D721Med (cell line): ENCODE results near the gene KCNMB3.
"Not testable (repeated sequence)": the region's sequence is repeated elsewhere in the genome, so short reads cannot be mapped to it uniquely, and the experiment has no call there.

Experiments
- DNase-seq: peaks from one replicate; pipeline ENCODE4 v3.0.0; 2011; ENCODE audit warnings: low spot score; ENCODE audit not compliant: insufficient read length
- FAIRE-seq: peaks from 2 replicates; lab custom pipeline; 2011; peaks lifted over from hg19 to GRCh38; lab: Jason Lieb, UNC
- TF ChIP-seq, protein P1 (sequence below): IDR thresholded peaks from 2 replicates; pipeline ENCODE4 v1.5.1; 2012; ENCODE audit warnings: mild to moderate bottlenecking, control low read depth; ENCODE audit not compliant: insufficient read depth; ENCODE audit errors: missing control alignments

Gene KCNMB3

DNA sequence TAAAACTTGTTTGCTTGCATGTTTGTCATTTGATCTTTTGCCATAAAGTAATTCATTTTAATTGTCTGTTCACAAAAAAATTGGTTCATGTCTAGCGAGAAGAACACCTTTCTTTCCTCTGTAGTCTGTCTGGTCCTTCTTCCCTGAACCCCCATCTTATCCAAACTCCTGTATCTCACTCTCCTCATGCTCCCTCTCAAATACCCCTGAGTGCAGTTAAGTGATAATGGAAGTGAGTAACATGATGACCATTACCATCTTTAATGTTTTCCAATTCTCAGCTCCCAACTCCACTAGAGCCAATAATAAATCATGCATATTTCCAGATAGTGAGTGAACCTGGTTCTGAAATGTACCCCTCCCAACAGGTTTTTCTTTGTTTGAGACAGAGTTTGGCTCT is 14.2 kb upstream of the KCNMB3 start:
- FAIRE-seq (no peak), DNase-seq (no peak)
- TF ChIP-seq, protein P1, sequence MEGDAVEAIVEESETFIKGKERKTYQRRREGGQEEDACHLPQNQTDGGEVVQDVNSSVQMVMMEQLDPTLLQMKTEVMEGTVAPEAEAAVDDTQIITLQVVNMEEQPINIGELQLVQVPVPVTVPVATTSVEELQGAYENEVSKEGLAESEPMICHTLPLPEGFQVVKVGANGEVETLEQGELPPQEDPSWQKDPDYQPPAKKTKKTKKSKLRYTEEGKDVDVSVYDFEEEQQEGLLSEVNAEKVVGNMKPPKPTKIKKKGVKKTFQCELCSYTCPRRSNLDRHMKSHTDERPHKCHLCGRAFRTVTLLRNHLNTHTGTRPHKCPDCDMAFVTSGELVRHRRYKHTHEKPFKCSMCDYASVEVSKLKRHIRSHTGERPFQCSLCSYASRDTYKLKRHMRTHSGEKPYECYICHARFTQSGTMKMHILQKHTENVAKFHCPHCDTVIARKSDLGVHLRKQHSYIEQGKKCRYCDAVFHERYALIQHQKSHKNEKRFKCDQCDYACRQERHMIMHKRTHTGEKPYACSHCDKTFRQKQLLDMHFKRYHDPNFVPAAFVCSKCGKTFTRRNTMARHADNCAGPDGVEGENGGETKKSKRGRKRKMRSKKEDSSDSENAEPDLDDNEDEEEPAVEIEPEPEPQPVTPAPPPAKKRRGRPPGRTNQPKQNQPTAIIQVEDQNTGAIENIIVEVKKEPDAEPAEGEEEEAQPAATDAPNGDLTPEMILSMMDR = no peak

DNA sequence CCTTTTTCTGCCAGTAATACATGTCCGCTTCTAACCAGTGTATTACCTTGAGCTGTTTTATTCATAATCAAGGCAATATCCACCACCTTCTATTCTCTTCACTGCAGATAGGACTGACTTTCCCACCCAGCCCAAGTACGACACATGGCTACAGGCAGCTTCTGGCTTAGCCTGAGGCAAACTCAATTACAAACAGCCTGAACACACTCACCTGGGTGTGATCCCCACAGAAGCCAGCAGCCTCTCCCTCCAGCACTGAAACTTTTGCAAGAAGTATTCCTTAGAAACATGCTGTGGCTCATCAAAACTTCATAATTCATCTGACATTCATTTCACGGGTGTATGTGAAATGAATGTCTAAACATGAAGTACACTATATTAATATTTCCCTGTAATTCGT is 13.5 kb upstream of the KCNMB3 start:
- no peak for DNase-seq
- TF ChIP-seq, protein P1 = no peak
- no peak for FAIRE-seq

DNA sequence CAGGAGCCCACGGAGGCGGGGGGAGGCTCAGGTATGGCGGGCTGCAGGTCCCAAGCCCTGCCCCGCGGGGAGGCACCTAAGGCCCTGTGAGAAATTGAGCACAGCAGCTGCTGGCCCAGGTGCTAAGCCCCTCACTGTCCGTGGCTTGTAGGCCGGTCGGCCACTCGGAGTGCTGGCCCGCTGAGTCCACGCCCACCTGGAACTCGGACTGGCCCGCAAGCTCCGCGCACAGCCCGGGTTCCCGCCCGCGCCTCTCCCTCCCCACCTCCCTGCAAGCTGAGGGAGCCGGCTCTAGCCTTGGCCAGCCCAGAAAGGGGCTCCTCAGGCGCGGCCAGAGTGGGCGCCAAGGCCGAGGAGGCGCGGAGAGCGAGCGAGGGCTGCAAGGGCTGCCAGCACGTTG is 12.2 kb upstream of the KCNMB3 start:
- DNase-seq = no peak
- TF ChIP-seq, protein P1 = no peak
- FAIRE-seq = no peak

DNA sequence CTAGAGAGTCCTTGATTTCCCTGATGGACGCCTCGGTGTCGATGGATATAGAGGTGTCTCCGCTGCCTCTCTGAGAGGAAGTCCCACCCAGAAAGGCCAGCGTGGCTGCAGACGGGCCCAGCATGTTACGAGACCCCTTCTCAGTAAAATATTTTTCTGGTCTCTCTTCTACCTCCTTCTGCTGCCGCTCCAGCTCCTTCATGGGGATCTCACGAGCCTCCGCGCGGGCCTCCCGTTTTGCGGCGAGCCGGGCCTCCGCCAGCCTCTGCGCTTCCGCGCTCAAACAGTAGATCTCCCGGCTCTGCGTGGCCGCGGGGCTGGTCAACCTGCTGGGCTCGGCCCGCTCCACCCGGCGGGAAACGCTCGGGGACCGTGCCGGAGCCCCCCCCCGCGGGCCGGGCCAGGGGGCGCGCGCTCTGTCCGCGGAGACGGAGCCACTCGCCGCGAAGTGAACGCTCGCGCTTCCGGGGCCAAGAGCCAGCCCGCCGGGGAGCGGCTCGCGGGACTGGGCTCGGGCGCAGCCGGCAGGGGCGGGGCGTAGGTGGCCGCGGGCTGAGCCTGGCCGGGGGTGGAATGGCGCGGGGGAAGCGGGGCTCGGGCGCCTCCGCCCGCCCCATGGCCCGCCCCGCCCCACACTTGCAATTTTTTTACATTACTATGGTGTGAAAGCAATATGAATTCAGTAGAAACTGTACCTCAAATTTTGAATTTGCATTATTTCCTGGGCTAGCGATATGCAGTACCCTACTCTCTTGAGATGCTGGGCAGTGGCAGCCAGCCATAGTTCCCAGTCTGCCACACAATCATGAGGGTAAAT is 10.2 kb upstream of the KCNMB3 start:
- DNase-seq (no peak), FAIRE-seq (no peak)
- TF ChIP-seq, protein P1 = no peak

DNA sequence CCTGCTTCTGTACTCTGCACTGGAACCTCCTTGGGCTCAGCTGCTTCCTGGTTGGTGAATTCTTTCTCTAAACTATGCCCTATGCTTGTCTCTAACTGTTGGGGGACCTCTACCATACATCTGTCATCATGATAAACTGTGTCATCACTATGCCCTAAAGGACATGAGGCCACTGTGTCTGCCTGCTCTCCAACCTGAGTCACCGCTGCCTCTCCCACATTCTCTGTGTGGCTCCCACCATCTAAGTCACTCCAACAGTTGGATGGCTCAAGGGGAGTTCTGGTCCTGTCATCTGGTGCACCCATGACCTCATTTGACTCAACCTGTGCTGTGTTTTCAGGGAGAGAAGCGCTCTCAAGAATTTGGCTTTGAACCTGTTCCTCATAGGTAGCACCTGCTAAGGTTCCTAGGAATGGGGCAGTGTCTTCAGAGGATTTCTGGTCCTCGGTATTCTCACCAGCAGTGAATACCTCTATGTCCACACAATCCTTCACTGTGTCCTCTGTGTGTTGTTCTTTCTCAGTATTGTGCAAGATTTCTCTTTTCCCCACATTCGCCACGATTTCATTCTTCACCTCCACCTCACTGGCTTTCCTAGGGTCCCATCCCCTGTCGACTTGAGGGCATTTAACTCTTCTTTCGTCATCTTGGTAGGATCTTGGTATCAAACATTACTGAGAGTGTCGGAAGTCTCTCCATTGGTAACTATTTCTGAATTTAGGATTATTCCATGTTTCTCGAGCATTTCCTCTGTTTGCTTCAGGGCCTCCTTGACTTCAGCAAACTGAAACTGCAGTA is 9.2 kb upstream of the KCNMB3 start:
- not testable (repeated sequence) for FAIRE-seq, DNase-seq

DNA sequence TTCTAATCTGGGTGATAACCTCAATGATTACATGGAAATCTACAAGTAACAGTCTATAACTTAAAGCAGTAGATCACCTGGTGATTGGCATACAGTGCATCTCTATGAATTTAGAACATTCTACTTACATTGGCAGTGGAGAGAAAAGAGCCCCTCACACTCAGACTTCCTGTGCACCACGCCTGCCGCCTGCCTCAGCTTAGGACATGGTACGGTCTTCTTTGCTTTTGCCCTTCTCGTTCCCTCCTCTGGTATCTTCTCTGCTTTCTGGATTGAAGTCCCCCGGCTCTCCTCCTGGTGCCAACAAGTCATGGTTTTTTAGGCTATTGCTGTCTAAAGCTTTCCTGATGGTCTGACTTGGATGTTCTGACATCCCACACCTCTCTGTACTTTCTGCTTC is 7.9 kb upstream of the KCNMB3 start:
- TF ChIP-seq, protein P1 = no peak
- DNase-seq (no peak), FAIRE-seq (no peak)

DNA sequence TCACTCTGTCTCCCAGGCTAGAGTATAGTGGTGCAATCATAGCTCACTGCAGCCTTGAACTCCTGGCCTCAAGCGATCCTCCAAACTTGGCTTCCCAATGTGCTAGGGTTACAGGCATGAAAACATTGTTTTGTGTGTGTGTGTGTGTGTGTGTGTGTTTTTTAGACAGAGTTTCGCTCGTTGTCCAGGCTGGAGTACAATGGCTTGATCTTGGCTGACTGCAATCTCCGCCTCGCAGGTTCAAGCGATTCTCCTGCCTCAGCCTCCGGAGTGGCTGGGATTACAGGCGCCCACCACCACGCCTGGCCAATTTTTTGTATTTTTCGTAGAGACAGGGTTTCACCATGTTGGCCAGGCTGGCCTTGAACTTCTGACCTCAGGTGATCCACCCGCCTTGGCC is 6.8 kb upstream of the KCNMB3 start:
- FAIRE-seq, DNase-seq: not testable (repeated sequence)

DNA sequence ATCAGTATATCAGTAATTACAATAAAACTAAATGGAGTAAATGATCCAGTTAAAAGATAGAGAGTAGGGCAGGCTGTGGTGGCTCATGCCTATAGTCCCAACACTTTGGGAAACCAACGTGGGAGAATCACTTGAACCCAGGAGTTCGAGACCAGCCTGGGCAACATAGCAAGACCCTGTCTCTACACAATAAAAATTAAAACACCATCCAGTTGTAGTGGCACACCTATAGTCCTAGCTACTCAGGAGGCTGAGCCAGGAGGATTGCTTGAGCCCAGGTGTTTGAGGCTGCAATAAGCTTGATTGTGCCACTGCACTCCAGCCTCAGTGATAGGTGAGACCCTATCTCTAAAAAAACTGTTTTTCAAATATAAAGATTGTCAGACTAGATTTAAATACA is 5.9 kb upstream of the KCNMB3 start:
- TF ChIP-seq, protein P1 = no peak
- FAIRE-seq = no peak
- DNase-seq = no peak
